HEK293 (cell line): Measurements from ENCODE around the gene CLEC4A.
A peak's percentile ranks its signal among the peaks of the same experiment; 100 is the strongest.

ENCODE experiments used
- CTCF ChIA-PET: fragments of 350-600 bp; formaldehyde crosslinking; extraction: SDS; loops from one replicate; lab custom pipeline; 2021; ENCODE audit warnings: antibody characterized with exemption; lab: Yijun Ruan, JAX
- POLR2A ChIA-PET: fragments of 300-600 bp; formaldehyde crosslinking; extraction: SDS; loops from one replicate; lab custom pipeline; 2020; ENCODE audit warnings: antibody characterized with exemption, inconsistent platforms; lab: Yijun Ruan, JAX
- H3K27ac ChIP-seq: fragments of 200-500 bp; sonication (Bioruptor generic); 2 replicates; pipeline ENCODE4 v1.5.1; 2014; ENCODE audit warnings: low read depth, low read length, control low read depth, inconsistent platforms; ENCODE audit errors: extremely low read depth
- H3K36me3 ChIP-seq, 2 experiments: fragments of 200-500 bp in 1 of 2; sonication (Bioruptor generic) in 1 of 2; 1 replicate in 1 of 2; 2 replicates in 1 of 2; pipeline ENCODE4 v1.5.1; 2014 to 2017; ENCODE audit warnings: inconsistent platforms in 2 of 2, low read length in 2 of 2; ENCODE audit not compliant: control insufficient read depth in 2 of 2, insufficient read depth in 1 of 2
- H3K4me1 ChIP-seq: fragments of 200-500 bp; sonication (Bioruptor generic); 2 replicates; pipeline ENCODE4 v1.5.1; 2014; ENCODE audit warnings: mild to moderate bottlenecking, low read length, inconsistent platforms; ENCODE audit not compliant: control insufficient read depth, insufficient read depth
- H3K4me3 ChIP-seq: 2 replicates; pipeline ENCODE4 v1.5.1; 2011; ENCODE audit warnings: low read depth, mild to moderate bottlenecking, control low read depth, low read length, moderate library complexity
- H3K9me3 ChIP-seq: fragments of 200-500 bp; sonication (Bioruptor generic); 2 replicates; pipeline ENCODE4 v1.5.1; 2014; ENCODE audit warnings: low read depth, low read length, inconsistent platforms; ENCODE audit not compliant: control insufficient read depth, insufficient read depth
- HOXA7 ChIP-seq: sonication (generic); formaldehyde crosslinking; IDR thresholded peaks from 2 replicates; pipeline ENCODE4 v1.8.1; 2022; ENCODE audit warnings: missing genetic modification reagents, borderline replicate concordance
- IKZF3 ChIP-seq: fragments of 450-650 bp; IDR thresholded peaks from 2 replicates; pipeline ENCODE4 v1.5.0; 2018; ENCODE audit warnings: missing biosample characterization, mild to moderate bottlenecking, missing genetic modification characterization, moderate library complexity
- MYNN ChIP-seq: fragments of 450-650 bp; formaldehyde crosslinking; IDR thresholded peaks from 2 replicates; pipeline ENCODE4 v1.5.1; 2016; ENCODE audit warnings: missing biosample characterization, missing genetic modification characterization, borderline replicate concordance
- REPIN1 ChIP-seq: fragments of 450-650 bp; formaldehyde crosslinking; IDR thresholded peaks from 2 replicates; pipeline ENCODE4 v1.5.1; 2017; ENCODE audit warnings: missing biosample characterization, missing genetic modification characterization, low read depth
- SALL2 ChIP-seq: fragments of 450-650 bp; formaldehyde crosslinking; IDR thresholded peaks from 2 replicates; pipeline ENCODE4 v1.5.0; 2017; ENCODE audit warnings: missing biosample characterization, mild to moderate bottlenecking, missing genetic modification characterization, borderline replicate concordance
- SP7 ChIP-seq: fragments of 450-650 bp; formaldehyde crosslinking; IDR thresholded peaks from 2 replicates; pipeline ENCODE4 v1.5.1; 2016; ENCODE audit warnings: missing biosample characterization, missing genetic modification characterization
- TCF7L2 ChIP-seq: IDR thresholded peaks from 2 replicates; pipeline ENCODE4 v1.6.1; 2011; ENCODE audit warnings: low read depth, mild to moderate bottlenecking, inconsistent platforms, low read length, moderate library complexity, borderline replicate concordance
- ZNF10 ChIP-seq: fragments of 450-650 bp; formaldehyde crosslinking; IDR thresholded peaks from 2 replicates; pipeline ENCODE4 v1.5.1; 2017; ENCODE audit warnings: missing biosample characterization, missing genetic modification characterization
- ZNF2 ChIP-seq: fragments of 450-650 bp; formaldehyde crosslinking; IDR thresholded peaks from 2 replicates; pipeline ENCODE4 v1.5.1; 2016; ENCODE audit warnings: missing biosample characterization, missing genetic modification characterization
- ZNF24 ChIP-seq: fragments of 450-650 bp; formaldehyde crosslinking; IDR thresholded peaks from 2 replicates; pipeline ENCODE4 v1.5.1; 2016; ENCODE audit warnings: missing biosample characterization, missing genetic modification characterization
- ZNF558 ChIP-seq: fragments of 450-650 bp; formaldehyde crosslinking; IDR thresholded peaks from 2 replicates; pipeline ENCODE4 v1.5.1; 2016; ENCODE audit warnings: missing biosample characterization, missing genetic modification characterization
- ZNF623 ChIP-seq: fragments of 450-650 bp; formaldehyde crosslinking; IDR thresholded peaks from 2 replicates; pipeline ENCODE4 v1.5.1; 2016; ENCODE audit warnings: missing biosample characterization, missing genetic modification characterization
- ZSCAN30 ChIP-seq: fragments of 450-650 bp; IDR thresholded peaks from 2 replicates; pipeline ENCODE4 v1.5.1; 2018; ENCODE audit warnings: missing biosample characterization, mild to moderate bottlenecking, missing genetic modification characterization, moderate library complexity
- TF ChIP-seq, protein P1 (sequence below): fragments of 450-650 bp; formaldehyde crosslinking; IDR thresholded peaks from 2 replicates; pipeline ENCODE4 v1.5.1; 2016; ENCODE audit warnings: missing biosample characterization, missing genetic modification characterization
- TF ChIP-seq, protein P2 (sequence below): fragments of 450-650 bp; formaldehyde crosslinking; IDR thresholded peaks from 2 replicates; pipeline ENCODE4 v1.5.1; 2016; ENCODE audit warnings: missing biosample characterization, missing genetic modification characterization, borderline replicate concordance
- TF ChIP-seq, protein P3 (sequence below): fragments of 450-650 bp; formaldehyde crosslinking; IDR thresholded peaks from 2 replicates; pipeline ENCODE4 v1.5.1; 2016; ENCODE audit warnings: missing biosample characterization, missing genetic modification characterization
- TF ChIP-seq, protein P4 (sequence below): fragments of 450-650 bp; formaldehyde crosslinking; IDR thresholded peaks from 2 replicates; pipeline ENCODE4 v1.5.1; 2017; ENCODE audit warnings: missing biosample characterization, missing genetic modification characterization
- TF ChIP-seq, protein P5 (sequence below): fragments of 450-650 bp; formaldehyde crosslinking; IDR thresholded peaks from 2 replicates; pipeline ENCODE4 v1.5.1; 2016; ENCODE audit warnings: missing biosample characterization, missing genetic modification characterization, borderline replicate concordance
- TF ChIP-seq, protein P6 (sequence below): fragments of 450-650 bp; formaldehyde crosslinking; IDR thresholded peaks from 2 replicates; pipeline ENCODE4 v1.5.1; 2016; ENCODE audit warnings: missing biosample characterization, missing genetic modification characterization

The CLEC4A gene

DNA sequence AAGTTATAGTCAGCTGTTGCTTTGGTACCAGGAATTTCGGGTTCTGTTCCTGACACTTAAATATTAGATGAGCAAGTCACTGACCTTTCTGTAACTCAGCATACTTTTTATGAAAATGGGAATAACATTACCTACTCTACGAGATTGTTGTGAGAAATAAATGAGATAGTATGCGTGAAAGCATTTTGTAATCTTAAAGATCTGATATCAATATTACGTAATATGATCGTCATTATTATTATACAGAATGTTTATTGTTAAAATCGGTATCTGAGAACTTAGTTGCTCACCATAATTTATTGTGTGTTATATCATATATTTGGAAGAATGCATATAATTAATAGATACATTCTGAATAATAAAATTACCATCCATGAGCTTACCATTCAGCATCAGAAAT, 47.5 kb upstream of the CLEC4A start (continued):
- TF ChIP-seq, protein P1, sequence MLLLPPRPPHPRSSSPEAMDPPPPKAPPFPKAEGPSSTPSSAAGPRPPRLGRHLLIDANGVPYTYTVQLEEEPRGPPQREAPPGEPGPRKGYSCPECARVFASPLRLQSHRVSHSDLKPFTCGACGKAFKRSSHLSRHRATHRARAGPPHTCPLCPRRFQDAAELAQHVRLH (tag by site-specific recombination) = no peak
- no peak for TF ChIP-seq ZNF623

DNA sequence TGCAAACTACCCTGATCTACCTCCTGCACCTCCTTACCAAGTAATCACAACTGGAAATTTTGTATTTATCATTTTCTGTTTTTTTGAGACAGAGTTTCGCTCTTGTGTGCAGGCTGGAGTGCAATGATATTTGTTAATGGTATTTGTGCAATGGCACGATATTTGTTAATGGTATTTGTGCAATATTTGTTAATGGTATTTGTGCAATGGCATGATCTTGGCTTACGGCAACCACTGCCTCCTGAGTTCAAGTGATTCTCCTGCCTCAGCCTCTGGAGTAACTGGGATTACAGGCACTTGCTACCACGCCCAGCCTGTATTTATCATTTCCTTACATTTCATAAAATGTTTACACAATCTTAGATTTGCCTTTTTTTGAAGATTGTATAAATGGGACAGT, 47.1 kb upstream of the CLEC4A start:
- POLR2A ChIA-PET = interaction anchor here (0.5 kb wide), 2 partner anchors 10 to 140 kb away, joined by 3 to 4 read pairs; partner anchors contain the start of gene C3AR1
- CTCF ChIA-PET = interaction anchor here (0.9 to 5.4 kb wide), 7 partner anchors 13 to 221 kb away, joined by 3 to 92 read pairs (median 6); no protein-coding TSS in a partner anchor

DNA sequence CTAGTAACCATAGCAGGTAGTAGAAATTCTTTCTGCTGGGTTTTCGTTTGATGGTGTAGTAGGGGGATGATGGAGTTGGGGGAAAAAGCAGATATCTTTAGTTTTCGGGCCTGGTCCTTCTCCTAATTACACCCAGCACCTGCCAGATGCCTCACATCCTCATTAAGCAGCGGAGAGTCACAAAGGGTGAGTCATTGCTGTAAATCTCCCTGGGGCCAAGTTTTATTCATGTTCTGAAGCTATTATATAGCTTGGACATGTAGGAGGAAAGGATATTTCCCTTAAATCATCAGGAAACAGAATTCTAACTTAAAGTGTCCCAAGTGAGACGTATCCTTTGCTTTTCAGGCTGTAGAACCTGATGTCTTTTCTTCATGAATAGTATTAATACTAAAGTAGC, 46.2 kb upstream of the CLEC4A start:
- no peaks in the 10 kb centered on the region for H3K9me3 ChIP-seq
- H3K4me3 ChIP-seq = no peak overlapping the region
- H3K36me3 ChIP-seq = no peaks in the 10 kb centered on the region
- H3K27ac ChIP-seq = no peak overlapping the region
- peaks cover 14% of the 10 kb centered on the region for H3K4me1 ChIP-seq
- ChIA-PET POLR2A (interaction anchor here (0.5 to 1.3 kb wide), 3 partner anchors 11 to 144 kb away, joined by 3 to 6 read pairs (median 4); partner anchors contain the start of gene C3AR1), CTCF (interaction anchor here (1.0 to 5.4 kb wide), 11 partner anchors 11 to 222 kb away, joined by 3 to 92 read pairs (median 6); partner anchors contain the start of gene C3AR1)
- TF ChIP-seq, protein P2, sequence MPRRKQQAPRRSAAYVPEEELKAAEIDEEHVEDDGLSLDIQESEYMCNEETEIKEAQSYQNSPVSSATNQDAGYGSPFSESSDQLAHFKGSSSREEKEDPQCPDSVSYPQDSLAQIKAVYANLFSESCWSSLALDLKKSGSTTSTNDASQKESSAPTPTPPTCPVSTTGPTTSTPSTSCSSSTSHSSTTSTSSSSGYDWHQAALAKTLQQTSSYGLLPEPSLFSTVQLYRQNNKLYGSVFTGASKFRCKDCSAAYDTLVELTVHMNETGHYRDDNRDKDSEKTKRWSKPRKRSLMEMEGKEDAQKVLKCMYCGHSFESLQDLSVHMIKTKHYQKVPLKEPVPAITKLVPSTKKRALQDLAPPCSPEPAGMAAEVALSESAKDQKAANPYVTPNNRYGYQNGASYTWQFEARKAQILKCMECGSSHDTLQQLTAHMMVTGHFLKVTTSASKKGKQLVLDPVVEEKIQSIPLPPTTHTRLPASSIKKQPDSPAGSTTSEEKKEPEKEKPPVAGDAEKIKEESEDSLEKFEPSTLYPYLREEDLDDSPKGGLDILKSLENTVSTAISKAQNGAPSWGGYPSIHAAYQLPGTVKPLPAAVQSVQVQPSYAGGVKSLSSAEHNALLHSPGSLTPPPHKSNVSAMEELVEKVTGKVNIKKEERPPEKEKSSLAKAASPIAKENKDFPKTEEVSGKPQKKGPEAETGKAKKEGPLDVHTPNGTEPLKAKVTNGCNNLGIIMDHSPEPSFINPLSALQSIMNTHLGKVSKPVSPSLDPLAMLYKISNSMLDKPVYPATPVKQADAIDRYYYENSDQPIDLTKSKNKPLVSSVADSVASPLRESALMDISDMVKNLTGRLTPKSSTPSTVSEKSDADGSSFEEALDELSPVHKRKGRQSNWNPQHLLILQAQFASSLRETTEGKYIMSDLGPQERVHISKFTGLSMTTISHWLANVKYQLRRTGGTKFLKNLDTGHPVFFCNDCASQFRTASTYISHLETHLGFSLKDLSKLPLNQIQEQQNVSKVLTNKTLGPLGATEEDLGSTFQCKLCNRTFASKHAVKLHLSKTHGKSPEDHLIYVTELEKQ (tag by site-specific recombination) = 0 out of 2 replicates have a peak, but pooled peaks have one; percentile 38
- TF ChIP-seq ZNF10 (tag by site-specific recombination) = peak; percentile 87
- TF ChIP-seq, protein P3, sequence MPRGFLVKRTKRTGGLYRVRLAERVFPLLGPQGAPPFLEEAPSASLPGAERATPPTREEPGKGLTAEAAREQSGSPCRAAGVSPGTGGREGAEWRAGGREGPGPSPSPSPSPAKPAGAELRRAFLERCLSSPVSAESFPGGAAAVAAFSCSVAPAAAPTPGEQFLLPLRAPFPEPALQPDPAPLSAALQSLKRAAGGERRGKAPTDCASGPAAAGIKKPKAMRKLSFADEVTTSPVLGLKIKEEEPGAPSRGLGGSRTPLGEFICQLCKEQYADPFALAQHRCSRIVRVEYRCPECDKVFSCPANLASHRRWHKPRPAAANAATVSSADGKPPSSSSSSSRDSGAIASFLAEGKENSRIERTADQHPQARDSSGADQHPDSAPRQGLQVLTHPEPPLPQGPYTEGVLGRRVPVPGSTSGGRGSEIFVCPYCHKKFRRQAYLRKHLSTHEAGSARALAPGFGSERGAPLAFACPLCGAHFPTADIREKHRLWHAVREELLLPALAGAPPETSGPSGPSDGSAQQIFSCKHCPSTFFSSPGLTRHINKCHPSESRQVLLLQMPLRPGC (tag by site-specific recombination) = peak; percentile 26; the same call in 1 of the 2 replicates
- peak; percentile 59; the same call in 1 of the 2 replicates for TF ChIP-seq ZNF558
- TF ChIP-seq, protein P4, sequence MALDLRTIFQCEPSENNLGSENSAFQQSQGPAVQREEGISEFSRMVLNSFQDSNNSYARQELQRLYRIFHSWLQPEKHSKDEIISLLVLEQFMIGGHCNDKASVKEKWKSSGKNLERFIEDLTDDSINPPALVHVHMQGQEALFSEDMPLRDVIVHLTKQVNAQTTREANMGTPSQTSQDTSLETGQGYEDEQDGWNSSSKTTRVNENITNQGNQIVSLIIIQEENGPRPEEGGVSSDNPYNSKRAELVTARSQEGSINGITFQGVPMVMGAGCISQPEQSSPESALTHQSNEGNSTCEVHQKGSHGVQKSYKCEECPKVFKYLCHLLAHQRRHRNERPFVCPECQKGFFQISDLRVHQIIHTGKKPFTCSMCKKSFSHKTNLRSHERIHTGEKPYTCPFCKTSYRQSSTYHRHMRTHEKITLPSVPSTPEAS = no peak
- peak; percentile 74 for TF ChIP-seq SP7 (tag by site-specific recombination)
- TF ChIP-seq IKZF3 (tag by site-specific recombination) = peak; percentile 50; the same call in 1 of the 2 replicates

More for the DNA sequence above, 47.1 kb upstream of the CLEC4A start:
- TF ChIP-seq ZSCAN30 (tag by site-specific recombination) (no peak), ZNF24 (no peak), REPIN1 (tag by site-specific recombination) (no peak), MYNN (tag by site-specific recombination) (no peak), ZNF2 (tag by site-specific recombination) (no peak), ZNF623 (no peak), HOXA7 (CRISPR knock-in tag) (no peak), SALL2 (tag by site-specific recombination) (no peak), TCF7L2 (no peak)
- TF ChIP-seq, protein P5, sequence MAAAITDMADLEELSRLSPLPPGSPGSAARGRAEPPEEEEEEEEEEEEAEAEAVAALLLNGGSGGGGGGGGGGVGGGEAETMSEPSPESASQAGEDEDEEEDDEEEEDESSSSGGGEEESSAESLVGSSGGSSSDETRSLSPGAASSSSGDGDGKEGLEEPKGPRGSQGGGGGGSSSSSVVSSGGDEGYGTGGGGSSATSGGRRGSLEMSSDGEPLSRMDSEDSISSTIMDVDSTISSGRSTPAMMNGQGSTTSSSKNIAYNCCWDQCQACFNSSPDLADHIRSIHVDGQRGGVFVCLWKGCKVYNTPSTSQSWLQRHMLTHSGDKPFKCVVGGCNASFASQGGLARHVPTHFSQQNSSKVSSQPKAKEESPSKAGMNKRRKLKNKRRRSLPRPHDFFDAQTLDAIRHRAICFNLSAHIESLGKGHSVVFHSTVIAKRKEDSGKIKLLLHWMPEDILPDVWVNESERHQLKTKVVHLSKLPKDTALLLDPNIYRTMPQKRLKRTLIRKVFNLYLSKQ = no peak
- TF ChIP-seq, protein P2 (tag by site-specific recombination) = no peak
- TF ChIP-seq, protein P6, sequence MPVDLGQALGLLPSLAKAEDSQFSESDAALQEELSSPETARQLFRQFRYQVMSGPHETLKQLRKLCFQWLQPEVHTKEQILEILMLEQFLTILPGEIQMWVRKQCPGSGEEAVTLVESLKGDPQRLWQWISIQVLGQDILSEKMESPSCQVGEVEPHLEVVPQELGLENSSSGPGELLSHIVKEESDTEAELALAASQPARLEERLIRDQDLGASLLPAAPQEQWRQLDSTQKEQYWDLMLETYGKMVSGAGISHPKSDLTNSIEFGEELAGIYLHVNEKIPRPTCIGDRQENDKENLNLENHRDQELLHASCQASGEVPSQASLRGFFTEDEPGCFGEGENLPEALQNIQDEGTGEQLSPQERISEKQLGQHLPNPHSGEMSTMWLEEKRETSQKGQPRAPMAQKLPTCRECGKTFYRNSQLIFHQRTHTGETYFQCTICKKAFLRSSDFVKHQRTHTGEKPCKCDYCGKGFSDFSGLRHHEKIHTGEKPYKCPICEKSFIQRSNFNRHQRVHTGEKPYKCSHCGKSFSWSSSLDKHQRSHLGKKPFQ (tag by site-specific recombination) = no peak
- peaks cover 14% of the 10 kb centered on the region for H3K4me1 ChIP-seq
- H3K36me3 ChIP-seq = no peaks in the 10 kb centered on the region
- no peak overlapping the region for H3K4me3 ChIP-seq
- H3K27ac ChIP-seq = no peak overlapping the region
- H3K9me3 ChIP-seq = no peaks in the 10 kb centered on the region
